D721Med (cell line): ENCODE results near the gene AGRN.

Experiments used
- DNase-seq: peaks from one replicate; pipeline ENCODE4 v3.0.0; 2011; ENCODE audit warnings: low spot score; ENCODE audit not compliant: insufficient read length
- FAIRE-seq: peaks from 2 replicates; lab custom pipeline; 2011; peaks lifted over from hg19 to GRCh38; lab: Jason Lieb, UNC
- TF ChIP-seq, protein P1 (sequence below): IDR thresholded peaks from 2 replicates; pipeline ENCODE4 v1.5.1; 2012; ENCODE audit warnings: mild to moderate bottlenecking, control low read depth; ENCODE audit not compliant: insufficient read depth; ENCODE audit errors: missing control alignments

Gene AGRN

DNA sequence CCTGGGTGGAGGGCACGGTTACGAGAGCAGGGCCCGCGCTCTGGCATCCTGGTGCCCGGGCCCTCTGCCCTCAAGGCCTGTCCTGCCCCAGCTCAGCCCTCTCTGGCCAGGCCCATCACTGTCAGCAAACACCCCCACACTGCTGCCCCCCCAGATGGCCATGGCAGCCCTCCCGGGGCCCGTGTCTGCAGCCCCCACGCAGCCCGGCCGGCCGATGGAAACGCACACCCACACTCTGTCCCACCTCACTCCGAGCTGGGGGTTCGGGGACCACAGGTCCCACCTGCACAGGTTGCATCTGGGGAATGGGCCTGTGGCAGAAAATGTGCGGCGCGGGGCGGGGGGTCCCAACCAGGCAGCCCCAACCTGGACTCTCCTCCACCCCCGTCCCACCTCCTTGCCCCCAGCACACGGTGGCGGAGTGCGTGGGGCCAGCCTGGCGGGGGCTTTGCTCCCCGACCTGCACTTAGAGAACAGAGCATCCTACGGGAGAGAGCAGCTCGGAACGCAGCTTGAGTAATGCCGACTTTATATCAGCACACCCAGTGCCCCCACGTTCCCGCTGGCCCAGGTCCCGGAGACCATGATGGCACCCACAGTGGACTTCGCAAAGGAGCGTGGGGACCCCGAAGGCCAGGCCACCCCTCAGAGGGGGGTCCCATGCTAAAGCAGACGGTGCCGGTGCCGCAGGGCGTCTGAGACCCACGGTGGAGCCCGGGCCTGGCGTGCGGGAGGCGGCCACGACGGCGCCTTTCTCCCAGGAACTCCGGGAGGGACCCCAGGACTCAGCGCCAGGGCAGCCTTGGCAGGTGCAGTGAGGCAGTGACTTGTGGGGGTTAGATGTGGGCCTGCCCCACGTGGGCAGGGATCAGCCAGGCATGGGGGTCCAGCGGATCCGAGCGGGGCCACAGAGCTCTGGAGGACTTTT lies 61.7 kb downstream of the AGRN start:
- TF ChIP-seq, protein P1, sequence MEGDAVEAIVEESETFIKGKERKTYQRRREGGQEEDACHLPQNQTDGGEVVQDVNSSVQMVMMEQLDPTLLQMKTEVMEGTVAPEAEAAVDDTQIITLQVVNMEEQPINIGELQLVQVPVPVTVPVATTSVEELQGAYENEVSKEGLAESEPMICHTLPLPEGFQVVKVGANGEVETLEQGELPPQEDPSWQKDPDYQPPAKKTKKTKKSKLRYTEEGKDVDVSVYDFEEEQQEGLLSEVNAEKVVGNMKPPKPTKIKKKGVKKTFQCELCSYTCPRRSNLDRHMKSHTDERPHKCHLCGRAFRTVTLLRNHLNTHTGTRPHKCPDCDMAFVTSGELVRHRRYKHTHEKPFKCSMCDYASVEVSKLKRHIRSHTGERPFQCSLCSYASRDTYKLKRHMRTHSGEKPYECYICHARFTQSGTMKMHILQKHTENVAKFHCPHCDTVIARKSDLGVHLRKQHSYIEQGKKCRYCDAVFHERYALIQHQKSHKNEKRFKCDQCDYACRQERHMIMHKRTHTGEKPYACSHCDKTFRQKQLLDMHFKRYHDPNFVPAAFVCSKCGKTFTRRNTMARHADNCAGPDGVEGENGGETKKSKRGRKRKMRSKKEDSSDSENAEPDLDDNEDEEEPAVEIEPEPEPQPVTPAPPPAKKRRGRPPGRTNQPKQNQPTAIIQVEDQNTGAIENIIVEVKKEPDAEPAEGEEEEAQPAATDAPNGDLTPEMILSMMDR, result no peak
- no peak for FAIRE-seq
- DNase-seq, result no peak

DNA sequence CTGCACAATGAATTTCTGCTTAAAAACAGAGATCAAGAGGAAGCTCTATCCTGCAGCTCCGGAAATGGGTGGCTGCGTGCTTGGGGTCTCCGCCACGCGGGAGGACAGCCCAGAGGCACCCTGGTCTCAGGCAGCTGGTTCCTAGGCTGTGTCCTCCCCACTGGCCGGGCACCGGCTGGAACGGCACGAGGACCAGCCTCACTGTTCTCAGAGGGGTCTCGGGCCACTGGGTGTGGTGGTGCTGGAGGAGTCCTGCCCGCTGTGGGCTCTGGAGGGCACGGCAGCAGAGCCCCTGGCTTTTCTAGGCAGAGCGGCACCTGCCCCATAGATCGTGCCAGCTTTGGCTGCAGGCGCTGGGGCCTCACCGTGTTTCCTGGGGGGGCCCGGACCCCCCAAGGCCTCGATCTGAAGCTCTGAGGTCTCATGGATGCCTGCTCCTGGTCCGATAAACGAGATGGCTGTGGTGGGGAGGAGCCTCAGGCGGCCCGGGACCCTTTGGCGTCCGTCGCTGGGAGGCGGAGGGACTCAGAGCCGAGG lies 62.4 kb downstream of the AGRN start:
- DNase-seq, result no peak
- TF ChIP-seq, protein P1, result no peak
- no peak for FAIRE-seq

DNA sequence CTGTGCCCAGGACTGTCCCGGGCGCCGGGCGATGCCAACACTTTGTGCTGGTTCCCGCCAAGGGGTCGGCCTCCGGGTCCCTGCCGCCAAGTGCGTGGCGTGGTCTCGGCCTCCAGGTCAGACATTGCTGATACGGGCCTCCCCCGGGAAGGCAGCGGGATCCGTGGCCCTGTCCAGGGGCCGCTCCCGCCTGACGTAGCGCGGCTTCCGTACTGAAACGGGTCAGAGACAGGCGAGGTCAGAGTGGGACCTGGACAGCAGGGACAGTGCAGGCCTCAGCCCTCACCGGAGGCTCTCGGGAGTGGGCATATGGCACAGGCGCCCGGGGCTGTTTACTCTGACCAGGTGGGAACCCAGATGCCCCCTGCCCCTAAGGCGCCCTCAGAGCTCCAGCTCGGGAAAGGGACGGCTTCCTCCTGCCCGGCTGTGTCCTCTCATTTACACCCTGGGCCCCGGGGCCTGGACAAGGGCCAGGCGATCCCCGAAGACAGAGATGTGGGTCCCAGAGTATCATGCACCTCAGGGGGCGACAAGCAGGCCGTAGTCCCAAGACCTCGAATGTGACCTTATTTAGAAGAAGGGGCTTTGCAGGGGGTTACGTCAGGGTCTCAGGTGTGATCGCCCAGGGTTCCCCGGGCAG lies 63.0 kb downstream of the AGRN start:
- FAIRE-seq (no peak), DNase-seq (no peak)
- TF ChIP-seq, protein P1, result no peak

DNA sequence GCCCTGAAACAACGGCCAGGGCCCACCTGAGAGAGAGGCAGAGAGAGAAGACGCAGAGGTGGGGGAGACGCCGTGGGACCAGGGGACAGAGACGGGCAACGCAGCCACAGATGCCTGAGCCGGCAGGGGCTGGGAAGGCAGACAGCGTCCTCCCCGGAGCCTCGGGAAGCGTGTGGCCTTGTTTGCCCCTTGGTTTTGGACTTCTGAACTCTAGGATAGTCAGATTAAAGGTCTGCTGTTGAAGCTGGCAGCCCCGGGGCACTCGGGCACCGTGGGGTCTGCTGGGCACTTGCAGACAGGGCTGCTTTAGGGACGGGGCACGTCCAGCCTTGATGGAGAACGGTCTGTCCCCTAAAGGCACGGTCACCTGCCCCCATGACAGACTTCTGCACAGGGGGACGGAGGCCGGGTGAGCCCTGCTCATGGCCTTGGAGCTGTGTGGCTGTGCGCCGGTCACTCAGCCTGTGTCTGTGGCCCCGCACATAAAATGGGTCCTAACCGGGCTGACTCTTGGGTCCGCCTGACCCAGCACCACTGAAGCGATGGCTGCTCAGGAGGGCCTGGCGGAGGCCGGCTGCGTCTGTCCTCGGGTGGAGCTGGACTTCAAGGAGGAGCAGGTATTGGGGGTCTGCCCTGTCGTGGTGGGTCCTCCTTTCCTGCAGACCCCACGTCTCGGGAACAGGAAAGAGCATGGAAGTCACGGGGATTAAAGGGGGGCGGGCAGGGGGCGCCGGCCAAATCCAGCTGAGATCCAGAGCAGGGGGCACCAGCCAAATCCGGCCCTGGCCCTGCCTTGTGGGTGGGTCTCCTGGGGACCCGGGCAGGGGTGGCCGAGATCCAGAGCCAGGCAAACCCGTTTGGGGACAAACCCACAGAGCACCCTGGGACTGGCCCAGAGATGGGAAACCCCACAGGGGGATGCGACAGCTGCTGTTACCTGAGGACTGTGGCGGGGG lies 63.8 kb downstream of the AGRN start:
- no peak for DNase-seq
- FAIRE-seq, result no peak
- TF ChIP-seq, protein P1, result no peak

DNA sequence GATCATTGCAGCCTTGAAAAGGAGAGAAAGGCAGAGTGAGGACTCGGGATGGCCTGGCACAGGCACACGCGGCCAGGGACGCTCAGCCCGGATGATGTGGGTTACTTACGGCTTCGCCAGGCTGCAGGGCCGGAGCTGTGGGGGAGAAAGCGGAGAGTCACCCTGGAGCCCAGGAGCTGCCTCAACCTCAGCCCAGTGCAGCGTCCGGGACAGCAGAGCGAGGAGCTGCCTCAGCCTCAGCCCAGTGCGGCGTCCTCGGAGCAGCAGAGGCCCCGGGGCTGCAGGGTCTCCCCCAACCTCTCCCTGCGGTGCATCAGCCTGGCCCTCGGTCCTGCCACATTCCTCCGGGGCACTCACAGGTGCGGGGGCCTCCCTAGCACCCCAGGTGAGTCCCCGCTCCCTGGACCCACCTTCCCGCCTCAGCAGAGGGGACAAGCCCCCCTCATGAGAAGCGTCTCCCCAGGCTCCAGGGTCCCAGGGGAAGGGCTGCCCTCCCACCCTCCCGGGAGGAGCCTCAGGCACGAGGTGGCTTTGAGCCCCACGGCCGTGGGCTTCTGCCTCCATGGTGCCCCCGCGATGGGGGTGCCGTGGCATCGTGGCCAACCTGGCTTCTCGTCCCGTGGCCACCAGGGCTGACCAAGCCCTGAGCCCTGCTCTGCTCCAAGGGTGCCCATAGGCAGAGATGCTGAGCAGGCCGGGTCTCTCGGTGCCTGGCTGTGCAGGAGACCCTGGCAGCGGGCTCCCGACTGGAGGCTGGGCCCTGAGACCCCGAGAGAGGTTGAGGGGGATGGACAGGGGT lies 64.7 kb downstream of the AGRN start:
- FAIRE-seq, result no peak
- DNase-seq, result no peak
- TF ChIP-seq, protein P1, result no peak
